22Rv1 (cell line): ENCODE data around the gene TAS1R2.

Experiments used
- H3K27ac ChIP-seq: fragments of 450-650 bp; 2 replicates; pipeline ENCODE4 v1.5.1; 2017
- ZFX ChIP-seq: fragments of 450-650 bp; IDR thresholded peaks from 2 replicates; pipeline ENCODE4 v1.6.1; 2017; ENCODE audit warnings: antibody characterized with exemption, borderline replicate concordance
- TF ChIP-seq, protein P1 (sequence below): fragments of 450-650 bp; IDR thresholded peaks from 2 replicates; pipeline ENCODE4 v1.5.1; 2017; ENCODE audit warnings: mild to moderate bottlenecking

Gene TAS1R2

DNA sequence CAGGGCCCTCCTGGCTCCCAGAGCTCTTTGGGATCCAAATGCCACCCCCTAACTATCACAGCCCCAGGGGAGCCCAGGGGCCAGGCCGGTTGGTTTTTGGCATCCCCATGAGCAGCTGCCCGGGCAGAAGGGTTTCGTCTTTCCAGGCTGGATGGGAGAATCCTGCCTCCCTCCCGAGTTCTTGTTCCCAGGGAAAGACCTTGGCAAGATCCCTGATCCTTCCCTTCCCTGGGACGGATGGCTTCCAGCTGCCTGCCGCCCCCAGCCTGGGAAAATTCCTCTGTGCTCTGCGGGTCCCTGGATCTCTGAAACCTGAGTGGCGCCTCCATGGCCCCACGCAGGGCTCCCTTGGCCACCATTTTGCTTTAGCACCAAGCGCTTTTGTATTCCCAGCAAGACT, 55.6 kb downstream of the TAS1R2 start:
- TF ChIP-seq, protein P1, sequence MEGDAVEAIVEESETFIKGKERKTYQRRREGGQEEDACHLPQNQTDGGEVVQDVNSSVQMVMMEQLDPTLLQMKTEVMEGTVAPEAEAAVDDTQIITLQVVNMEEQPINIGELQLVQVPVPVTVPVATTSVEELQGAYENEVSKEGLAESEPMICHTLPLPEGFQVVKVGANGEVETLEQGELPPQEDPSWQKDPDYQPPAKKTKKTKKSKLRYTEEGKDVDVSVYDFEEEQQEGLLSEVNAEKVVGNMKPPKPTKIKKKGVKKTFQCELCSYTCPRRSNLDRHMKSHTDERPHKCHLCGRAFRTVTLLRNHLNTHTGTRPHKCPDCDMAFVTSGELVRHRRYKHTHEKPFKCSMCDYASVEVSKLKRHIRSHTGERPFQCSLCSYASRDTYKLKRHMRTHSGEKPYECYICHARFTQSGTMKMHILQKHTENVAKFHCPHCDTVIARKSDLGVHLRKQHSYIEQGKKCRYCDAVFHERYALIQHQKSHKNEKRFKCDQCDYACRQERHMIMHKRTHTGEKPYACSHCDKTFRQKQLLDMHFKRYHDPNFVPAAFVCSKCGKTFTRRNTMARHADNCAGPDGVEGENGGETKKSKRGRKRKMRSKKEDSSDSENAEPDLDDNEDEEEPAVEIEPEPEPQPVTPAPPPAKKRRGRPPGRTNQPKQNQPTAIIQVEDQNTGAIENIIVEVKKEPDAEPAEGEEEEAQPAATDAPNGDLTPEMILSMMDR = no peak
- no peak for TF ChIP-seq ZFX
- no peak overlapping the region for H3K27ac ChIP-seq

GRCh38 chr1:18803151-18803791, 56.2 kb downstream of the TAS1R2 start:
- TF ChIP-seq, protein P1 = no peak
- no peak for TF ChIP-seq ZFX
- no peak overlapping the region for H3K27ac ChIP-seq

- no peak for TF ChIP-seq ZFX
- TF ChIP-seq, protein P1 = no peak
- H3K27ac ChIP-seq = no peak overlapping the region
Observed at GRCh38 chr1:18802231-18802630, 57.2 kb downstream of the TAS1R2 start.

GRCh38 chr1:18800258-18800657, 59.2 kb downstream of the TAS1R2 start:
- TF ChIP-seq ZFX = no peak
- TF ChIP-seq, protein P1 = no peak
- H3K27ac ChIP-seq = no peak overlapping the region

GRCh38 chr1:18799454-18799853, 60.0 kb downstream of the TAS1R2 start:
- H3K27ac ChIP-seq = no peak overlapping the region
- TF ChIP-seq ZFX = no peak
- TF ChIP-seq, protein P1 = no peak

DNA sequence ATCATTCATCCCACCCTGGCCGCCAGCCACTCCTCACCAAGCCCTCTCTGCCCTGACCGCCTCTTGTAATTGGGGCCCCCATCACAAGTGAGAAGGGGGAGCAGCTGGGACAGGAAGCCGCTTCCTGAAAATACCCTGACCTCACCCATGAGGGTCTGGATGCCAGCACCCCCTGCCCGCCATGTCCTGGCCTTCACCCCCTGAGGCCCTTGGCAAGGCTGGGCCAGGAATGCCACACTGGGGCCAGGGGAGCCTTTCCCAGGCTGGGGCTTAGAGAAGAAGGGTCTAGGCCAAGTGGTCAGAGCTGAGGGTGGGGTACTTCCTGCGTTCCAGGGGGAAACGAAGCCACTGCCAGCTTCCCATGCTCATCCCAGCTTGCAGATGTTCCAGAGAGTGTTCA, 60.5 kb downstream of the TAS1R2 start:
- H3K27ac ChIP-seq = no peak overlapping the region
- TF ChIP-seq, protein P1 = no peak
- no peak for TF ChIP-seq ZFX

- TF ChIP-seq ZFX = no peak
- TF ChIP-seq, protein P1 = no peak
- H3K27ac ChIP-seq = no peak overlapping the region
Observed at GRCh38 chr1:18798533-18798932, 60.9 kb downstream of the TAS1R2 start.
